HG02642 (cell line): ENCODE measurements around the gene URGCP.
"Not testable (repeated sequence)": the region's sequence is repeated elsewhere in the genome, so short reads cannot be mapped to it uniquely, and the experiment has no call there.

Experiments used
- ATAC-seq: cut with Tn5 transposase; IDR thresholded peaks from one replicate; pipeline ENCODE4 v1.9.1; 2021; ENCODE audit warnings: mild to moderate bottlenecking; ENCODE audit not compliant: unreplicated experiment, poor library complexity

URGCP gene

GRCh38 chr7:43922726-43923125 is 16.3 kb upstream of the URGCP start:
- ATAC-seq = no peak

DNA sequence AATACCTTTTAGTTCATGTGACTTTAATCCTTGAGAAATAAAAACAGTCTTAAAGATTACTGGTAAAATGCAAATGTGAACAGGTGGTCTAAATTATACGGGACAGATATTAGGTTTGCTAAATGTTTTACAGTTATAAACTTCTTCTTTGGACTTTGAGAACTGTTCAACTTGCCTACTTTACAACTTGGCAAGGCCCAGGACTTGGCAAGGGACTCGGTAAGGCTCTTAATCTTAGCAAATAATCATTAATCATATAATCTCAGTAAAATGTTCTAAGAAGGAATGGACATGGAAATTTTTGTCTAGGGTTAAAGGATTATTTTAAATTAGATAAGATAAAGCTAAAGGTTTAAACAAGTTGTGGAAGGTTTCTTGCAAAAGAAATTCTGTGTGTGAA is 15.0 kb upstream of the URGCP start:
- ATAC-seq = no peak

DNA sequence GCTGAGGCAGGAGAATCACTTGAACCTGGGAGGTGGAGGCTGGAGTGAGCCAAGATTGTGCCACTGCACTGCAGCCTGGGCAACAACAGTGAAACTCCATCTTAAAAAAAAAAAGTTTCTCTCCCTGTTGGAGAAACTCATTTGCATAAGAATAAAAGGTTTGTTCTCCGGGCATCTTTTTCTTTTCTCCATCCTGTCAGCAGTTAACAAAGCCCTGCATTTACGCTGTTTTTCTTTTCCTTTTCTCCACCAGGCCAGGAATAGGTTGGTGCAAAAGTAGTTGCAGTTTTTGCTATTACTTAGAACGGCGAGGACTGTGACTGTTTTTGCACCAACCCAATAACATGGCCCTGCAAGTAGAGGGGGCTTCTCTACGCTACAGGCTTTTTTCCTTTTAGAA is 9.5 kb upstream of the URGCP start:
- no peak for ATAC-seq

GRCh38 chr7:43914795-43915194 is 8.4 kb upstream of the URGCP start:
- ATAC-seq = no peak

DNA sequence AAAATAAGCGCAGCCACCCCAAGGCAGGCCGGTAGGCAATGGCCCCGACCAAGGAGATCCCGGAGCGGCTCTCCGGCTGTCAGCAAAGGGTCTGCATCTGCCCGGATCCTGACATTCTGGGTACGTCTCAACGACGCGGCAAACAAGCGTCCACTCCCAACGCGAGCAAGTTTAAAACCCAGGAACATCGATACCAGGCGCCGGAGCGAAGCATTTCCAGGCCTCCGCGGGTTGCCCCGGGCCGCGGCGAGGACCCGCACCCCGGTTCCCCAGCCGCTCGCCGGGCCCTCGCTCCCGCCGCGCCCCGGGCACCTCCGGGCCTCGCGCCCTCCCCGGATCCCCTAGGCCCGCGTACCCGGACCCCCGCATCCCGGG is 453 bp downstream of the URGCP start:
- peak; percentile 49 for ATAC-seq

GRCh38 chr7:43905209-43905946 is 1.0 kb downstream of the URGCP start:
- no peak for ATAC-seq

DNA sequence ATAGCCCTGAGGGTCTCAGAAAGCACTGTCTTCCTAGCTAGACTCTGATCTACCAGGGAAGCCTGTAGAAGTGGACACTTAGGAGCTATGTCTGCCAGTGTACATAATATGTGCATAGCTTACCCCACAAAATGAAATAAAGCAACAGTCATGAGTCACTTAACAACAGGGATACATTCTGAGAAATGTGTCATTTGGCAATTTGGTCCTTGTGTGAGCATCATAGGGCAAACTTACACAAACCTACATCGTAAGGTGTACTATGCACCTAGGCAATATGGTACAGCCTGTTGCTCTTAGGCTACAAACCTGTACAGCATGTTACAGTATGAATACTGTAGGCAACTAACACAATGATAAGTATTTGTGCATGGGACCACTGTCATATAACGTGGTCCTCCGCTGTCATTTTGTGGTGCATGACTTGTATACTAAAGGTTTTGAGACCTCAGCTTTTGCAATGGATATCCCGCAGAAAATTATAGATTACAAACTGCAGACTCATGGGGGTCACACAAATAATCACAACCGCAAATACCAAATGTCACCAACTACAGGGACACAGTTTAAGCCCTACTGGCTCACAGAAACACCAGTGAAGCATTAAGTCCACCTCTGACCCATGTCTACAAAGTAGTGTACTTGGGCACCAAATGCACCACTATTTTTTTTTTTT is 1.7 kb downstream of the URGCP start:
- ATAC-seq = no peak

DNA sequence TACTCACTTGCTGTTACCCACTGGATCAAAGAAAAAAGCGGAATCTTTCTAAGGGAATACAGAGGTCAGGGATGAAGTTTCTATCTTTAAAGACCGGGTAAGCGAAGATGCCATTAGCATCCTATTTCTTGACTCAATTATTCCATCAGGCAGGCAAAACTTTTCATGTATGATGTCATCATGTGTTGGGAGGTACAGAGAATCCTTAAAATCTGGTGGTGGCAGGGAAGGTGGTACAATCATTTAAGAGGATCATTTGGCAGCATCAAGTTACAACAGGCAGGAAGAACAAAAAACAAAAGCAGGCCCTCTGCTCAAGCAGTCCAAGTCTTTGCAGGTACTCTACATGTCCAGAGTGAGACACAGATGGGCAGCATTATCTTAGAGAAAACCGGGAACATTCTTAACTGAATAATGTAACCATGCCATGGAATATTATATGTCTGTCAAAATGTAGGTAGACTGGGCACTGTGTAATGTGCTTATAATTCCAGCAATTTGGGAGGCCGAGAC is 3.8 kb downstream of the URGCP start:
- ATAC-seq = no peak

- ATAC-seq = not testable (repeated sequence)
Measured at GRCh38 chr7:43898571-43898970, 7.8 kb downstream of the URGCP start.

GRCh38 chr7:43895847-43896415 is 10.5 kb downstream of the URGCP start:
- no peak for ATAC-seq

GRCh38 chr7:43891069-43891955 is 15.1 kb downstream of the URGCP start:
- no peak for ATAC-seq

DNA sequence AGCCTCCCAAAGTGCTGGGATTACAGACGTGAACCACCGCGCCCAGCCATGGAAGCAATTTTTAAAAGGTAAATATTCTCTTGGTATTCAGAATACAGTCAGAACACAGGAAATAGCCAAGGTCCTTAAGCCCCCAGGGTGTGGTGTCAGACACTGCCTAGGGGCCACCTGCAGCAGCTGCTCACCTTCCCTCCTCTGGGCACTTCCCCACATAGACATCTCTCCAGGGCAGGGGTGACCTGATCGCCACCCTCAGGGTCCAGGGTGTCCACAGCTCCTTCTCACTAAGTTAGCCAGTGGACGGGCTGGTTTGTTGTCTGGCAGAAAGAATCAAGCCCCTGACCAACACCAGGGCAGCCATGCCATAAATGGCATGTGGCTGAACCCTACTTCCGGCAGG is 15.9 kb downstream of the URGCP start:
- ATAC-seq = no peak

- no peak for ATAC-seq
Measured at GRCh38 chr7:43888993-43889945, 17.1 kb downstream of the URGCP start.

DNA sequence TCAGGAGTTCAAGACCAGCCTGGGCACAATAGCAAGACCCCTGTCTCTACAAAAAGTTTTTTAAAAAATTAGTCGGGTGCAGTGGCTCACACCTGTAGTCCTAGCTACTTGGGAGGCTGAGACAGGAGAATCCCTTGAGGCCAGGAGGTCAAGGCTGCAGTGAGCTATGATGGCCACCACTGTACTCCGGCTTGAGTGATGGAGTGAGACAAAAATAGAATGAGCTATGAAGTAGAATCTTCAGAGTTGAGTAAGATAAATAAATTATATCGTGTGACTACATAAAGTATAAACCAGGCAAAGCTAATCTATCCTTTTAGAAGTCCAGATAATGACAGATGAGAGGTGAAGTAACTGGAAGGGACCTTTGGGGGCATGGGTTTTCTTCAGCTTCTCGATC is 21.8 kb downstream of the URGCP start:
- no peak for ATAC-seq

DNA sequence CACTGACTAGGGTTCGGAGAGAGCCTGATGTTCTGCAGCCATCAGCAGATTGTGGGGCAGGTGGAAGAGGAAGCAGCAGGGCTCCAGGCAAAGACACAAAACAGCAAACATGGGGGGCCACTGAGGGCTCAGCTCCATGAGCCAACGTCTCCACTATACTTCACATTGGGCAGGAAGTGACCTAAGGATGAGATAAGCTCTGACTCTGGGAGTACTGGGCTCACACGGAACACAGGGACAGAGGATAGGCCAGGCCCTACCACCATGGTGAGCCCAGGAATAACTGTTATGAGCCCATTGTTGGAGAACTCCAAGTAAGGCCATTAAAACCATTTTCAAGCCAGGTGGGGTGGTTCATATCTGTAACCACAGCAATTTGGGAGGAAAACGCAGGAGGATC is 22.2 kb downstream of the URGCP start:
- ATAC-seq = no peak

- ATAC-seq = no peak
Measured at GRCh38 chr7:43880596-43880995, 25.8 kb downstream of the URGCP start.

GRCh38 chr7:43879477-43879876 is 26.9 kb downstream of the URGCP start:
- ATAC-seq = no peak

DNA sequence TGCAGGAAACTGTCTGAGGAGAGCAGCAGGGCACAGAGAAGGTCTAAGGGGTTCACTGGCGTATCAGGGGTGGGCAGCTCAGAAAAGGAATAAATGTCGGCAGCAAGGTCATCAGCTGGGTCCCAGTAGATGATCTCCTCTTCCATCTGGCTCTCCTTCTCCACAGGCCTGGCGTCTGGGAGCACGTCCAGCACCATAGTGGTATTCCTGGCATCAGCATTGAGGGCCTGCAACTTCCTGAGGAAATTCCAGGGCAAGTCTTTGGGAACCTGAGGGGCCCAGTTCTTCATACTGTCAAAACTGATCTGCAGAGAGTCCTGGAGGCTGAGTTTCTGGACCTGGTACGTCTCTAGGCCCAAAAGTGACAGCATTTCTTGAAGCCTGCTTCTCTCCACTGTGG is 27.5 kb downstream of the URGCP start:
- no peak for ATAC-seq
